Psoas muscle (tissue), 8 donors: ENCODE results near the gene ARL16. TPM values are rescaled to one million over a fixed set of nuclear protein-coding genes. Genes with fewer than 3 reads are reported as not detected.

ENCODE experiments used
- ATAC-seq, 4 donors: fragments of 200-7000 bp; cut with Tn5 transposase; one replicate each; pipeline ENCODE4 v1.9.1; 2020; ENCODE audit warnings: moderate library complexity in 3 of 4, mild to moderate bottlenecking in 2 of 4
- DNase-seq, 2 donors: peaks; one replicate each; pipeline ENCODE4 v3.0.0-alpha.2; 2020
- H3K27ac ChIP-seq: fragments of 200-600 bp; one replicate; pipeline ENCODE4 v1.8.0; 2022
- H3K27me3 ChIP-seq, 3 donors: fragments of 200-600 bp in 1 of 3; one replicate each; pipeline versions ENCODE4 v1.6.1 to v1.8.0; 2013 to 2022; ENCODE audit warnings: low read length in 2 of 3, mild to moderate bottlenecking in 2 of 3, moderate library complexity in 1 of 3; ENCODE audit not compliant: insufficient read depth in 3 of 3
- H3K36me3 ChIP-seq, 2 donors: fragments of 200-600 bp in 1 of 2; one replicate each; pipeline versions ENCODE4 v1.6.1 to v1.8.0; 2013 to 2022; ENCODE audit warnings: low read depth in 1 of 2, mild to moderate bottlenecking in 1 of 2, moderate library complexity in 1 of 2; ENCODE audit not compliant: insufficient read depth in 1 of 2
- H3K4me1 ChIP-seq: fragments of 200-600 bp; one replicate; pipeline ENCODE4 v1.8.0; 2022
- H3K4me3 ChIP-seq: fragments of 200-600 bp; one replicate; pipeline ENCODE4 v1.8.0; 2022; ENCODE audit warnings: mild to moderate bottlenecking
- H3K9me3 ChIP-seq: fragments of 200-600 bp; one replicate; pipeline ENCODE4 v1.8.0; 2022
- WGBS, 3 donors: extraction: QIAGEN DNeasy Blood & Tissue Kit; methylation state at CpG; one replicate each; pipeline versions ENCODE4 v1.1.6 to v1.1.7; 2013; 5-methylcytosine and 5-hydroxymethylcytosine counted together
- intact Hi-C, 2 donors: fragments of 100-400 bp; cut with DNase I; formaldehyde crosslinking; loops; one replicate each; pipeline versions ENCODE4 v1.11.0 to v1.14.2; 2022
- polyA plus RNA-seq, 3 donors: library from polyadenylated mRNA; stranded (reverse); fragments of 200-250 nt; gene quantifications; one replicate each; pipeline ENCODE4 v1.2.3, GENCODE V29; 2013
- total RNA-seq, 4 donors: library from RNA; stranded (reverse); fragmentation: NEBNext Ultra II Directional in 2 of 4; extraction: Animal tissue kit (Norgen Biotek cat#: 25700) in 2 of 4; gene quantifications; one replicate each; pipeline versions ENCODE4 v1.2.1 to v1.2.4, GENCODE V29; 2021 to 2023
- TF ChIP-seq, protein P1 (sequence below): fragments of 200-600 bp; IDR thresholded peaks from one replicate; pipeline ENCODE4 v1.8.0; 2022; ENCODE audit warnings: antibody characterized with exemption
- donor health status: healthy with polysubstance abuse.
- donor health status: DM: no; HTN: no; CAD: no; lungs with moderate emphysema.
- donor health status: Bipolar disorder and iron deficiency.
- donor health status: healthy.
- donor health status: DM: yes; HTN: yes; CAD: no.
- donor health status: DM: no; HTN: no; CAD: no.
- donor health status: DM: no; HTN: no; CAD: no.
- donor health status: DM: yes; HTN: yes; CAD: no.

The ARL16 gene
- total and polyA plus RNA-seq, 7 donors = 7.8 to 29.3 (median 15.6) TPM

DNA sequence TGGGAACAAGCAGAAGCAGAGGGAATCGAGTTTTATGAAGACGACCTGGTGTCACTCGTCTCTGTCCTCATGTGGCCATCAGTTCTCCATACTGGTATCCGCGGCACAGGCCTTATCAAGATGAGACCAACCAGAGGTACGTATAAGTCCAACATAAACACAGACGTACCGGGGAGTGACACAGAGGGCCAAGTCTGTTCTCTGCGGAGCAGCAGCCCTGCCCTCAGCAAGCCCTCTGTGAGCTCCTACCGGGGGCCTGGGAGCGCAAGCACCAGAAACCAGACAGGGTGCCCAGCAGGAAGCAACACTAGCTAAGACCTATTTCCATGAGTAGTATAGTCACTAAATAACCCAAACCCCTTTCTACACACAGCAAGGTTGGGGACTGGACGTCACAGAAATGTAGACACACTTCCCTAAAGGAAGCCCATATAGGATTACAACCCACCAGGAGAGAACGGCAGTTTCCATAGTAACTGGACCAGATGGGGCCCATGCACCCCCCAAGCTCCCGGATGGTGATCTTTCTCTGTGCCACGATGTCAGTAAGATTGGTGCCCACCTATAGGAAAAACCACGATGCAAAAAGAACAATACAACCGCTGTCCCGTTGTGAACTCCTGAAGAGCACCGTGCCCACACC, 911 bp downstream of the ARL16 start:
- no peak for ATAC-seq
- TF ChIP-seq, protein P1, sequence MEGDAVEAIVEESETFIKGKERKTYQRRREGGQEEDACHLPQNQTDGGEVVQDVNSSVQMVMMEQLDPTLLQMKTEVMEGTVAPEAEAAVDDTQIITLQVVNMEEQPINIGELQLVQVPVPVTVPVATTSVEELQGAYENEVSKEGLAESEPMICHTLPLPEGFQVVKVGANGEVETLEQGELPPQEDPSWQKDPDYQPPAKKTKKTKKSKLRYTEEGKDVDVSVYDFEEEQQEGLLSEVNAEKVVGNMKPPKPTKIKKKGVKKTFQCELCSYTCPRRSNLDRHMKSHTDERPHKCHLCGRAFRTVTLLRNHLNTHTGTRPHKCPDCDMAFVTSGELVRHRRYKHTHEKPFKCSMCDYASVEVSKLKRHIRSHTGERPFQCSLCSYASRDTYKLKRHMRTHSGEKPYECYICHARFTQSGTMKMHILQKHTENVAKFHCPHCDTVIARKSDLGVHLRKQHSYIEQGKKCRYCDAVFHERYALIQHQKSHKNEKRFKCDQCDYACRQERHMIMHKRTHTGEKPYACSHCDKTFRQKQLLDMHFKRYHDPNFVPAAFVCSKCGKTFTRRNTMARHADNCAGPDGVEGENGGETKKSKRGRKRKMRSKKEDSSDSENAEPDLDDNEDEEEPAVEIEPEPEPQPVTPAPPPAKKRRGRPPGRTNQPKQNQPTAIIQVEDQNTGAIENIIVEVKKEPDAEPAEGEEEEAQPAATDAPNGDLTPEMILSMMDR = no peak
- Histone ChIP-seq H3K36me3 (peaks cover 4 to 30% of the 10 kb centered on the region in 2 donors), H3K27ac (peak overlapping the region; percentile 84), H3K9me3 (no peaks in the 10 kb centered on the region), H3K4me1 (peaks cover 15% of the 10 kb centered on the region), H3K4me3 (peak overlapping the region; percentile 97), H3K27me3 (no peaks in the 10 kb centered on the region)
- intact Hi-C loops = loop anchor here in 1 of 2 donors (5.0 kb wide), 1 partner anchor 45 kb away; the partner anchor contains the start of genes NPLOC4 and TSPAN10
- 39 to 41% (median 41%) methylated on average over 19 of the region's 19 CpGs for WGBS, 3 donors
- DNase-seq = no peak

DNA sequence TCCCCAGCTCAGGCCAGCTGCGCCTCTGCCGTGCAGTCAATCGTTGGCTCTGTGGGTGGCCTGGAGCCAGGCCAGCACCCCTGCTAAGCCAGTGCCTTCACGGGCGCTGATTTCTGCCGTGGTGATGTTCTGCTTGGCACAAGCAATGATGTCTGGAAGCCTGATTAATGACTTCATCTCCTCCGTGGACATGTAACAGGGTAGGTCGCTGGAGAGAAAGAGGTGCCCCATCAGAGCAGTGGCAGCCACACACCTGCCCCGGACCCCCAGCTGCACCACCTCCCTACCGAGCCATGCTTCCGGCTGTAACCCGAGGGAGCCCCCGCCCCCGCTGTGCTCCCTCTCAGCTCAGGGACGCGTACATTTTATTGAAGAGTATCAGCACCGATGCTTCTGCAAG, 1.9 kb downstream of the ARL16 start:
- H3K9me3 ChIP-seq = no peaks in the 10 kb centered on the region
- H3K27ac ChIP-seq = no peak overlapping the region
- 45 to 50% (median 46%) methylated on average over 12 to 17 of the region's 17 CpGs for WGBS, 3 donors
- H3K4me3 ChIP-seq = no peak overlapping the region
- intact Hi-C loops = loop anchor here in 1 of 2 donors (5.0 kb wide), 1 partner anchor 44 kb away; the partner anchor contains the start of genes NPLOC4 and TSPAN10
- no peak for ATAC-seq
- TF ChIP-seq, protein P1 = no peak
- peaks cover 0 to 19% of the 10 kb centered on the region in 2 donors for H3K36me3 ChIP-seq
- peak in 1 of 2 donors; percentile 50 for DNase-seq
- peaks cover 15% of the 10 kb centered on the region for H3K4me1 ChIP-seq
- H3K27me3 ChIP-seq = no peaks in the 10 kb centered on the region

DNA sequence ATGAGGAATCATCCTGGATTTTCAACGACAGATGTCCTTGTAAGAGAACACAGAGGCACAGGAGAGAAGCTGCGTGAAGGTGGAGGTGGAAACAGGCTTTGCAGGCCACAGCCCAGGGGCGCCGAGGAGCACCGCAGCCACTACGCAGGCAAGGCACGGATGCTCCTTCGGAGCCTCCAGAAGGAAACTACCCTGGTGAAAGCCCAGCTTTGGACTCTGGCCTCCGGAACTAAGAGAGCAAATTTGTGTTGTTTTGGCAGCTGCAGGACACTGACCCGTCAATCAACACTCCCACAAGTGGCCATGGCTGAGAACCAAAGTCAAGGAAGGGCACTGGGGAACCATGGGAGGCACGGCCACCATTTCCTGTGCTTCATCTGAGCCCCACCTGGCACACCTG, 3.4 kb downstream of the ARL16 start:
- Histone ChIP-seq H3K36me3 (peaks cover 0 to 6% of the 10 kb centered on the region in 2 donors), H3K4me1 (peaks cover 11% of the 10 kb centered on the region), H3K4me3 (no peak overlapping the region), H3K9me3 (no peaks in the 10 kb centered on the region), H3K27ac (no peak overlapping the region), H3K27me3 (no peaks in the 10 kb centered on the region)
- WGBS, 3 donors = 57 to 67% (median 59%) methylated on average over 11 of the region's 11 CpGs
- intact Hi-C loops = loop anchor here in 1 of 2 donors (5.0 kb wide), 1 partner anchor 43 kb away; the partner anchor contains the start of genes NPLOC4 and TSPAN10
- TF ChIP-seq, protein P1 = no peak
- ATAC-seq (no peak), DNase-seq (no peak)

DNA sequence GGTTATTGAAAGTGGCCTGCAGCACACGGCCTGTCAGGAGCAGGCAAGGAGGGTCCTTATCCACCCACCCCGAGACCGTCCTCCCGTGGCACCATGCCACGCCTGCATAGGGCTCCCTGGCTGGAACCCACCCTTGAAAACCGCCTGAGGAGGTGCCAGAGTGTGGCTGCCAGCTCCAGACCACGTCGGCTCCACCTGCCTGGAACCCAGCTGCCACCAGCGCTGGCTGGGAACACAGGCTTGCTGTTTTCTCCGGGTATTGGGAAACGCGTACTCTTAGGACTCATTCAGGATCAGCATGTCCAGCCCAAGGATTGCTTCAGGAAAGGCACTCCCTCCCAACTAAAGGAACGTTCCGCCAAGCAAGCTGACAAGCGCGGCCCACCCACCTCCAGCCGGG, 6.7 kb downstream of the ARL16 start:
- Histone ChIP-seq H3K4me1 (no peaks in the 10 kb centered on the region), H3K27ac (no peak overlapping the region), H3K4me3 (no peak overlapping the region), H3K36me3 (peaks cover 0 to 28% of the 10 kb centered on the region in 2 donors), H3K27me3 (no peaks in the 10 kb centered on the region), H3K9me3 (no peaks in the 10 kb centered on the region)
- TF ChIP-seq, protein P1 = no peak
- intact Hi-C loops = no loop called here
- peak in 1 of 2 donors; percentile 54 for DNase-seq
- ATAC-seq = peak in 2 of 4 donors; percentile 41 to 53
- WGBS, 3 donors = 62 to 72% (median 63%) methylated on average over 17 of the region's 17 CpGs
